ENCODE results near the gene TUBB. TPM values are rescaled to one million over a fixed set of nuclear protein-coding genes. Genes with fewer than 3 reads are reported as not detected.

The TUBB gene
- total and polyA plus RNA-seq, 9 of the 15 experiments (the other 6 are each of a cell fraction or from before 2014, with no cell fraction given) = 971 to 2,870 (median 1,478) TPM

- TF ChIP-seq AFF1 (IDR thresholded peaks at IDR 0.05; ENCODE audit: low read depth in 1 of 2, partially characterized antibody in 2 of 2) (peak; percentile 46 to 50), PBX2 (CRISPR knock-in tag; IDR thresholded peaks at IDR 0.05; ENCODE audit: low read depth) (no peak), PBX2 (tag; conservative IDR thresholded peaks at IDR 0.05; ENCODE audit: low read depth) (no peak), HOMEZ (CRISPR knock-in tag; IDR thresholded peaks at IDR 0.05) (no peak), TCFL5 (CRISPR knock-in tag; conservative IDR thresholded peaks at IDR 0.05) (no peak), LCOR (CRISPR knock-in tag; IDR thresholded peaks at IDR 0.05) (peak; percentile 83; the same call in 1 of the 2 replicates), ARID2 (IDR thresholded peaks at IDR 0.05) (0 out of 2 replicates have a peak, but pooled peaks have one; percentile 15), SNIP1 (IDR thresholded peaks at IDR 0.05; ENCODE audit: low read depth) (no peak), E2F1 (CRISPR knock-in tag; IDR thresholded peaks at IDR 0.05) (peak; percentile 74; the same call in 1 of the 2 replicates), ZC3H11A (IDR thresholded peaks at IDR 0.05; ENCODE audit: low read depth, low read length) (no peak), ZNF263 (CRISPR knock-in tag; IDR thresholded peaks at IDR 0.05; ENCODE audit: borderline replicate concordance) (peak; percentile 100), NR1H2 (CRISPR knock-in tag; IDR thresholded peaks at IDR 0.05) (no peak), MITF (IDR thresholded peaks at IDR 0.05) (peak; percentile 85; the same call in 1 of the 2 replicates)
These were observed 33.1 kb upstream of the TUBB start (continued) for GRCh38 chr6:30686908-30687658.

Data from K562 (cell line).